Measurements from ENCODE around the gene THY1.
"Not testable (repeated sequence)": the region's sequence is repeated elsewhere in the genome, so short reads cannot be mapped to it uniquely, and the experiment has no call there.

The THY1 gene

GRCh38 chr11:119445850-119446249 lies 22.9 kb upstream of the THY1 start:
- DNase-seq (ENCODE audit: low read depth in 2 of 2): no peak

GRCh38 chr11:119445379-119445778 lies 22.4 kb upstream of the THY1 start:
- DNase-seq (ENCODE audit: low read depth in 2 of 2): no peak

DNA sequence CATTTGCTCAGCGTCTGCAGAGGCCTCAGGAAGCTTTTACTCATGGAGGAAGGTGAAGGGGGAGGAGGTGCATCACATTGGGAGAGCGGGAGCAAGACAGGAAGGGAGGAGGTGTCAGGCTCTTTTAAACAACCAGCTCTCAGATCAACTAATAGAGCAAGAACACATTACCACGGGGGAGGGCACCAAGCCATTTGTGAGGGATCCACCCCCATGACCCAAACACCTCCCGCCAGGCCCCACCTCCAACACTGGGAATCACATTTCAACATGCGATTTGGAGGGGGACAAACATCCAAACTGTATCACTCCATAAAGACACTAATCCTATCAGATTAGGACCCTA lies 18.9 kb upstream of the THY1 start:
- no peak for DNase-seq (ENCODE audit: low read depth in 2 of 2)

- no peak for DNase-seq (ENCODE audit: low read depth in 2 of 2)
Observed at GRCh38 chr11:119438599-119438998, 15.6 kb upstream of the THY1 start.

DNA sequence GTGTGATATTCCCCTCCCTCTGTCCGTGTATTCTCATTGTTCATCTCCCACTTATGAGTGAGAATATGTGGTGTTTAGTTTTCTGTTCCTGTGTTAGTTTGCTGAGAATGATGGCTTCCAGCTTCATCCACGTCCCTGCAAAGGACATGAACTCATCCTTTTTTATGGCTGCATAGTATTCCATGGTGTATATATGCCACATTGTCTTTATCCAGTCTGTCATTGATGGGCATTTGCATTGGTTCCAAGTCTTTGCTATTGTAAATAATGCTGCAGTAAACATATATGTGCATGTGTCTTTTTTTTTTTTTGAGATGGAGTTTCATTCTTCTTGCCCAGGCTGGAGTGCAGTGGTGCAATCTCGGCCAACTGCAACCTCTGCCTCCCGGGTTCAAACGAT lies 14.5 kb upstream of the THY1 start:
- not testable (repeated sequence) for DNase-seq (ENCODE audit: low read depth in 2 of 2)

DNA sequence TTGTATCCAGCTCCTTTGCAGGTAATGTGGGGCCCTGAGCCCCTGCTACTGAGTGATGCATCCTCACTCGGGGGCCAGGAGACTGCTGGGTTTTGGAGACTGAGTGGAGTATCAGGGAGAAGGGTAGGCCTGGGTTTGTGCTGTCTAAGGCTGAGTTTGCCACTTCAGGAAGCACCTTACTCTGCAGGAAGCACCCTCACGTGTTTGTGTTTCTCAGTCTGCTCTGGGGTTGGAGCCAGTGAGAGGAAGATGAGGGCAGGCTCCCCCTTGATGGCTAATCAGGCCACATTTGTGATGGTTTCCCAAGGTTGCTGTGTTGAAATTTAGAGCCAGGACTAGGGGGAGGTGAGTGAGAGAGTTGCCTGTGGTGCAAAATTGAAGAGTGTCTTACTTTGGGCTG lies 13.7 kb upstream of the THY1 start:
- DNase-seq (ENCODE audit: low read depth in 2 of 2): no peak

- DNase-seq (ENCODE audit: low read depth in 2 of 2): no peak
Observed at GRCh38 chr11:119436093-119436492, 13.1 kb upstream of the THY1 start.

DNA sequence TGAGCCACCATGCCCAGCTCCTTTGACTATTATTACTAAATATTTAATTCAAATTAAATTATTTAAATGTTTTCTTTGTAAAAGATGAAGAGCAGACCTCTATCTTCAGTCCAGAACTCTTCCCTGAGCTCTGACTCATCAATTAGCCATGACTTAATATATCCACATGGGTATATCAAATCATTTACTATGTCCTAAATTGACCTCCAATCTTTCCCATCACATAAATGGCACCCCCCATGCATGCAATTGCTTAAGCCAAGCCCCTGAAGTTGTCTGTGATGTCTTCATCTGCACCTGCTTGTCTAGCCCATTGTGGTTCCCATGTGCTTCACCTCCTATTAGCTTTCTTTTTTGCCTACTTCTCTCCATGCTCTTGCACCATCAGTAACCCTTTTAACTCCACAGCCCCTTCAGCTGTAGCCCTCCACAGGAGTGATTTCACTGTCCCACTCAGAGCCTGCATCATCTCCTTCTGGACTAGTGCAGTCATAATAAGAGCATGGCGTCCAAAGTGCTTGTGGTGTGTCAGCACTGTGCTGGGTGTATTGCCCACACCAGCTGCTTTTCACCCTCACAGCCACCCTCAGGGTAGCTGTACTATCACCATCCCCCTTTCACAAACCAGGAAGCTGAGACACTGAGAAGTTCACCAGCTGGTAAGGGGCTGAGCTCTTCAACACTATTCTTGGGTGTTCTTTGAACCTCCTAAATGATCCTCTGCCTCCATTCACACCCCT lies 11.8 kb upstream of the THY1 start:
- DNase-seq (ENCODE audit: low read depth in 2 of 2): no peak

- DNase-seq (ENCODE audit: low read depth in 2 of 2): no peak
Observed at GRCh38 chr11:119433358-119433725, 10.4 kb upstream of the THY1 start.

DNA sequence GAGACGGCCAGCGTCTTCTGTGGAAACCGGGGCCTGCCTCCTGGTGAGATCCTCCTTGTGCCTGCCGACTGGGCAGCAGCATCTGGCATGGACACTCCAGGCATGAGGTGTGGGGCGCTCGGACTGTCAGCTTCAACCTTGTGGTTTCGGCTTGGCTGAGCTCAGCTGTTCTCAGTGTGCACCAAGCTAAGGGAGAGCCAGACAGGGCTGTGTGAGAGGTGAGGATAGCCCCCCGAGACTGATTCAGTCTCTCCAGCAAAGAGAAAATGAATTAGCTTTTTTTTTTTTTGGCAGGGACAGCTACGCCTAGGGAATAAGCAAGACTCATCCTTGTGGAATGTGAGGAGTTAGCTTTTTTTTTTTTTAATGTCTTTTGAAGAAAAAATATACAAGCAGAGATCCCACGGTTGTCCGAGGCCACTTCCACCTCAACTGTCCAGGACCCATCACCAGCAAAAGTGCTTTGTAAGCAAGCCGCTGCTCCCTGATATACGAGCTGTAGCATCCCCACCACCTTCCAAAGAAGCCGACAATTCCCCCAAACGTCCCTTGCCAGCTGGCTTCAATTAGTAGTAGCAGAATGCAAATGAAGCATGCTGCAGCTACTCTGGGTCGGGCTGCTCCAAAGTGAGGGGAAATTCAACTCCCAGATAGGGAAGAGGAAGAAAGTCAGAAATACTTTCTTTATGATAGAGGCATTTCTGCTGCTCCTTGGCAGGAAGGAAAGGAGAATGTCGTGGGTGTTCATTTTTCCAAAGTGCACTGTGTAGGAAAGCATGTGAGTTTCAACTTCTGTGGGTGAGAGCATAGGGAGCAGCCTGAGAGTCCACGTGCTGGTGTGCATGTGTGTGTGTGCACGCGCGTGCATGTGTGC lies 9.7 kb upstream of the THY1 start:
- no peak for DNase-seq (ENCODE audit: low read depth in 2 of 2)

DNA sequence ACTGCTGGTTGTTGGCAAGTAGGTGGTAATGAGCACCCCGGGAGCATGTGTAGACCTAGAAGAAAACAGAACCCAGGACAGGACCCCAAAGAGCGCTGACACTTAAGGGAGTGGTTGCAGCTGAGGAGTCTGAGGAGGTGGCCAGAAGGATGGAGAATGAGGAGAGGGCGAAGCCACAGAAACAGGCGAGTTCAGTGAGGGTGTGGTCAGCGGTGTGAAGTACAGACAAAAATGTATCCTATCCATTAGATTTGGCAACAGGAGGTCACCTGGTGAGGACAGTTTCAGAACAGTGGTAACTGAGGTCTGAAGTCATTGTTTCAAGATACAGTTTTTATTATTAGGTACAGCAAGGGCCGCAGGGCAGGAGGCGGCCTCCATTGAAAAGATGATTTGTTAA lies 8.6 kb upstream of the THY1 start:
- DNase-seq (ENCODE audit: low read depth in 2 of 2): no peak

DNA sequence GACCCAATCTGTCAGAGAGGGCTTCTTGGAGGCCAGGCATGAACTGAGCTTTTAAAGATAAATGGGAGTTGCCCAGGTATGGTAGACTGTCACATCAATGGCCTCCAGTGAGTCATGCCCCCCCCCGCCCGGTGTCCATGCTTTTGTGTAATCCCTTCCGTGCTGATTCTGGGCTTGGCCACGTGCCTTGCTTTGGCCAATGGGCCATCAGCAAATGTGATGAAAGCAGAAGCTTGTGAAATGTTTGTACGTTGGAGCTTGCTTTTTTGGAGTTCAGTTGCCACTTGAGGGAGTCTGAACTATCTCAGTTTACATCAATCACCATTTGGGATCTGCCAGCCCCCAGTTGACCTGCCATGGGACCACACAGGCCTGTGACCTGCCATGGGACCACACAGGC lies 4.3 kb upstream of the THY1 start:
- DNase-seq (ENCODE audit: low read depth in 2 of 2): no peak

DNA sequence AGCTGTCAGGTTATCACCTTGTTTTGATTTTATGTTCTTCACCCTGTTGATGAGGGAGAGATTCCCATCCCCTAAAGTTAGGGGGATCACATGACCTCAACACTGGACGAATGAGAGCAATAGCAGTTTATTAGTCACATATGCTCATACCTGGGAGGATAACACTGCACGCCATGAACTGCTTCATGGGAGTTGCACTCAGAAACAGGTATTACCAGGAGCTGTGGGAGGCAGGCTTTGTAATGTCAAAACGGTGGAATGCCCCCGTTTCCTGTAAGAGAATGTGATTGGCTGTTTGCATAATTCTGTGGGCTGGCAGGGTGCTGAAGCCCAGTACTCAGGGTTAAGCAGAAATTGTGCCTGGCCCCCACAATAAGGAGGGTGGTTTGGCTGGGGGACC lies 3.2 kb upstream of the THY1 start:
- DNase-seq (ENCODE audit: low read depth in 2 of 2): no peak

- DNase-seq (ENCODE audit: low read depth in 2 of 2): no peak
Observed at GRCh38 chr11:119424775-119425174, 1.8 kb upstream of the THY1 start.

- DNase-seq (ENCODE audit: low read depth in 2 of 2): no peak
Observed at GRCh38 chr11:119424276-119424675, 1.3 kb upstream of the THY1 start.

DNA sequence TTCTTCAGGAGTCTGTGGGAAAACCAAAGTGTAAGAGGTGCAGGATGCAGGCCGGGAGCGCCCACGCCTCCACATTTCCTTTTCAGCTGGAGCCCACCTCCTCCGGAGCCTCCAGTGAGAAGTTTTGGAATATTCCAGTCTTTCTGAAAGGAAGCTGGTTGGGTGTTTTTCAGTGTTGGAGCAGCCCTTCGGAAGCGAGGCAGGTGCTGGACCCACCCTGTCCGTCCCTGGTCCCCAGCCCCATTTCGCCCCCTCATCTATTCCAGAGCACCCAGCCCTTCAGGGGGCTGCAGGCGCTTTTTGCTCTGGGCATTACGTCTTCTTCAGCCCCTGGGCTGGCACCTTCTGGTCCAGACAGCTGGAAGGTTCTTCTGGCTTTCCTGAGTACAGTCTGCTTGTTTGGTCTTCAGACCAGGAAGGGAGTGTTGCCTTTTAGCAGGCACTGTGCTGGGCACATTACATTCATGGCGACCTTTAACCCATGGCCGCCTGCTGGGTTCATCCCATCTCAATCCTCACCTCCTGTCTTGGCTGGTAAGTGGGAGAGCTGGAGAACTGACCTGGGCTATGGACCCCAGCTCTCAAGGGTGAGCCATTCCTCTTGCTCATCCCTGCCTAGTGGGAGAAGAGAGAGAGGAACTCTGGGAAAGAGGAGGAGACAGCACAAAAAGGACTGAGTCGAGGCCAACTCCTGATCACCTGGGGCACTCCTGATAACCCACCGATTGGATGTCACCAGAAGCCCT lies 710 bp upstream of the THY1 start:
- no peak for DNase-seq (ENCODE audit: low read depth in 2 of 2)

DNA sequence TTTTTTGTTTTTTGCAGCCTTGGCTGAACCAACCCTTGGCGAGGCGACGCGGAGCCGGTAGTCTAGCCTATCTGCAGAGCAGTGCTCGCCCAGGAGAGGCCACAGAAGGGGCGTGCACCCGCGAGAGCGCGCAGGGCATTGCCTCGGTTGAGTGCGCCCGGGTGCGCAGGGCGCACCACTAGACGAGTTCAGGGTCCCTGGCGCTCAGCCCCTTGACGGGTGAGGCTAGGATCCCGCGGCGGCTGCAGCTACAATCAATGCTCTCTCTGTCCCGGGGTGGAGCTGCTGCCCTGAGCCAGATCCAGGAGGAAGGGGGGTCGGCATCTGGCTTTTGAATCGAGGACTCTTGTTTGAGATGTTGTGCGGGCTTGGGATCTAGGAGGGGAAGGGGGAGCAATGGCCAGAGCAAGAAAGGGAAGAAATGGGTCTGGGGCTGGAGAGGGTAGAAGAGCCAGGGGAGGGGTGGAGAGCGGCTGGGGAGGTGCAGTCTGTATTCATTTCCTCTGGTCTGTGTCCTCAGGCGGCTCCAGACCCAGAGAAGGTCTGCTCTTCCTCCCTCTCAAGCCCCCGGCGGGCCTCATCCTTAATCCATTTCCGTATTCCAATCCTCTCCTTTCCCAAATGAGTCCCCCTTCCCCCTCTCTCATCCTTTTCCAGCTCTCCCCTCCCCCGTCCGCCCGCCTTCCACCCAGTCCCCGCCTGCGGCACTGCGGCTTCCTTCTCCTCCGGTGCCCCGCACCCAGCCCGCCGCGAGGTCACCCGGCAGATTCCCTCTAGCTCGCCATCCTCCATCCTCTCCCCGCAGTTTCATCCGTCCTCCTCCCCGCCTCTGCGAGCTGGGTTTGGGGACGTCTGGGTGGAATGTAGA lies 797 bp downstream of the THY1 start:
- DNase-seq (ENCODE audit: low read depth in 2 of 2): no peak

DNA sequence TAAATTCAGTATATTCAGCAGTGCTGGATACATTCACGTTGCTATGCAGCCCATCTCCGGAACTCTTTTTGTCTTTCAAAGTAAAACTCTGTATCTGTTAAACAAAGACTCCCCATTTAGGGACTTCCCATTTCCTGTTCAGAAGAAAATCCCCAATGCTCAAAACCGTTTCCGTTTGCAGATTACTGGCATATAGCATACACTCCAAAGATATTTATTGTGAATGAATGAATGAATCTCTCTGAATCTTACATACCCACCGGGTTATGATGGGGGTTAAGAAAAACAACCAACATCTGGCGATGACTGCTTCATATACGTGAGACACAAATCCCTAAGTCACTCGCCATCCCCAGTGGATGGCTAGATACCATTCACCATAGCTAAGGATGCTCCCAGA lies 1.6 kb downstream of the THY1 start:
- no peak for DNase-seq (ENCODE audit: low read depth in 2 of 2)

DNA sequence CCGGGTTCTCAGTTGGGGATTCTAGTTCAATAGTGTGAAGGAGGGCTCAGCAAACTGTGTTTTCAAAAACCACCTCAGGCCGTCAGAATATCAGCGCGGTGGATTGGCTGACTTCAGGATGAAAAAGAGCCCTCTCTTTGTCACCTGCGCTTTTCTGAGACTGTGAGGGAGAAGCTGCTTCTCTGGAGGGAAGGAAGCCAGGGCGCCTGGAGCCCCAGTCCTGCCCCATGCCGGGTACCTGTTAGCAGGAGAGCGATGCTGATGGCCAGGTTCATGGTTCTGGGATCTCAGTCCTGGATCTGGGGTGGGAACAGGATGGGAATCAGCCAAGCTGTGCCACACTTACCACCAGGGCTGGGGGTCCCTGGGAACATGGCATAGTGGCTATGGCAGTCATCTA lies 2.3 kb downstream of the THY1 start:
- no peak for DNase-seq (ENCODE audit: low read depth in 2 of 2)

GRCh38 chr11:119419834-119420492 lies 3.0 kb downstream of the THY1 start:
- no peak for DNase-seq (ENCODE audit: low read depth in 2 of 2)

DNA sequence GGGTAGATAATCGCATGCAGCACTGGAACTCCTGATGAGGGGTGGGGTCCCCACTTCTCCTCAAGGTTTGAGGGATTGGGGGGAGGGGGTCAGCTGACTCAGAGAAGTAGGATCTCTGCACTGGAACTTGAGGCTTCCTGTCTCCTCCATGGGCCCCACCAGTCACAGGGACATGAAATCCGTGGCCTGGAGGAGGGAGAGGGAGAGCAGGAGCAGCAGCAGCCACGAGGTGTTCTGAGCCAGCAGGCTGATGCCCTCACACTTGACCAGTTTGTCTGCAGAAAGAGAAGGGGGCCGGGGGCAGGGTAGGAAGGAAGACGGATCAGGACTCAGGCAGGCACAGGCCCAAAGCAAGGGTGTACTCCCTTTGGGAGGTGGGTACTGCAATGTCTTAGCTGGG lies 3.7 kb downstream of the THY1 start:
- no peak for DNase-seq (ENCODE audit: low read depth in 2 of 2)
